ENCODE measurements around the gene BIN1. TPM values are rescaled to one million over a fixed set of nuclear protein-coding genes. Genes with fewer than 3 reads are reported as not detected.

Gene BIN1
- polyA plus RNA-seq, 1 donor from 2014 or later: 61.9 TPM

- no peak for TF ChIP-seq REST (IDR thresholded peaks at IDR 0.05; ENCODE audit: borderline replicate concordance)
Observed at GRCh38 chr2:126999106-126999756, 107.7 kb downstream of the BIN1 start (continued).

- no peaks in the 10 kb centered on the region for H3K9me3 ChIP-seq (ENCODE audit: low read length)
- H3K9ac ChIP-seq (ENCODE audit: low read length): no peak overlapping the region
- no peak overlapping the region for H3K4me2 ChIP-seq (ENCODE audit: low read length)
- no peak overlapping the region for H3K4me3 ChIP-seq (ENCODE audit: low read length)
- no peak overlapping the region for H3K27ac ChIP-seq (ENCODE audit: low read length)
- no peaks in the 10 kb centered on the region for H3F3A ChIP-seq (ENCODE audit: insufficient read depth, low read length, poor library complexity, severe bottlenecking)
- no peaks in the 10 kb centered on the region for H3K79me2 ChIP-seq (replicated peaks; ENCODE audit: insufficient read depth, low read length)
- no peaks in the 10 kb centered on the region for H3K9me2 ChIP-seq (ENCODE audit: insufficient read depth, low read length)
- no peaks in the 10 kb centered on the region for H3K36me3 ChIP-seq (ENCODE audit: insufficient read depth, low read length)
- no peak overlapping the region for H2AFZ ChIP-seq (ENCODE audit: low read depth, low read length)
- no peaks in the 10 kb centered on the region for H4K20me1 ChIP-seq (ENCODE audit: insufficient read depth)
- TF ChIP-seq REST (IDR thresholded peaks at IDR 0.05; ENCODE audit: borderline replicate concordance) (no peak), RAD21 (conservative IDR thresholded peaks at IDR 0.05) (no peak), POLR2AphosphoS5 (IDR thresholded peaks at IDR 0.05) (no peak), SMC3 (conservative IDR thresholded peaks at IDR 0.05; ENCODE audit: poor library complexity) (no peak), CTCF (IDR thresholded peaks at IDR 0.05; ENCODE audit: poor library complexity, severe bottlenecking) (no peak), TAF1 (IDR thresholded peaks at IDR 0.05; ENCODE audit: low read depth) (no peak), EP300 (conservative IDR thresholded peaks at IDR 0.05; ENCODE audit: poor library complexity, severe bottlenecking) (no peak), EZH2 (IDR thresholded peaks at IDR 0.05; ENCODE audit: borderline replicate concordance, insufficient read depth, low read length, poor library complexity, severe bottlenecking) (no peak), MXI1 (conservative IDR thresholded peaks at IDR 0.05; ENCODE audit: poor library complexity, severe bottlenecking) (no peak)
- H3K27me3 ChIP-seq (ENCODE audit: insufficient read depth, low read depth, low read length): no peaks in the 10 kb centered on the region
Observed at GRCh38 chr2:126998486-126998885, 108.5 kb downstream of the BIN1 start.

Small RNA genes lying within 50 kb of the gene (small RNA-seq; reads per million reads assigned to genes)
- gene RNU7-182P: 0 reads per million in 3 experiments

Other genes starting within 250 kb of the BIN1 start
- not detected in 2 replicates for gene TEX51, start 208.3 kb downstream of the BIN1 start, polyA plus RNA-seq
- gene CYP27C1, start 113.1 kb upstream of the BIN1 start, polyA plus RNA-seq: 0.84 and 2.3 TPM in 2 replicates
- 112 and 132 TPM in 2 replicates for gene ERCC3, start 187.0 kb upstream of the BIN1 start, polyA plus RNA-seq